RWPE2 (cell line): Measurements from ENCODE around the gene CAPN10.

Experiments used
- ATAC-seq: fragments of 200-7000 bp; cut with Tn5 transposase; 3 replicates; pipeline ENCODE4 v1.9.1; 2021; ENCODE audit warnings: low read depth
- DNase-seq: peaks from one replicate; pipeline ENCODE4 v3.0.0-alpha.2; 2020; ENCODE audit warnings: low spot score
- H3K27ac ChIP-seq: fragments of 450-650 bp; 2 replicates; pipeline ENCODE4 v1.5.1; 2017; ENCODE audit warnings: mild to moderate bottlenecking; ENCODE audit not compliant: poor library complexity, severe bottlenecking
- H3K27me3 ChIP-seq: fragments of 250-450 bp; sonication (Bioruptor Pico); 2 replicates; pipeline ENCODE4 v1.5.1; 2021; ENCODE audit warnings: mild to moderate bottlenecking, moderate library complexity; ENCODE audit not compliant: insufficient read depth, poor library complexity, severe bottlenecking
- H3K36me3 ChIP-seq: fragments of 250-450 bp; sonication (Bioruptor Pico); 2 replicates; pipeline ENCODE4 v1.5.1; 2020; ENCODE audit warnings: low read depth, mild to moderate bottlenecking, moderate library complexity
- H3K4me1 ChIP-seq: fragments of 250-450 bp; sonication (Bioruptor Pico); 2 replicates; pipeline ENCODE4 v1.5.1; 2021; ENCODE audit warnings: mild to moderate bottlenecking, moderate library complexity; ENCODE audit not compliant: insufficient read depth, poor library complexity, severe bottlenecking
- H3K4me3 ChIP-seq: fragments of 250-450 bp; sonication (Bioruptor Pico); 2 replicates; pipeline ENCODE4 v1.5.1; 2021; ENCODE audit warnings: mild to moderate bottlenecking, moderate library complexity; ENCODE audit not compliant: severe bottlenecking
- H3K9me3 ChIP-seq: fragments of 250-450 bp; sonication (Bioruptor Pico); 2 replicates; pipeline ENCODE4 v1.5.1; 2021; ENCODE audit warnings: mild to moderate bottlenecking, moderate library complexity; ENCODE audit not compliant: severe bottlenecking
- TF ChIP-seq, protein P1 (sequence below): fragments of 450-650 bp; IDR thresholded peaks from one replicate; pipeline ENCODE4 v1.5.1; 2017; ENCODE audit warnings: mild to moderate bottlenecking, moderate library complexity; ENCODE audit not compliant: poor library complexity, severe bottlenecking

The CAPN10 gene

GRCh38 chr2:240619506-240620148 lies 33.1 kb downstream of the CAPN10 start:
- Histone ChIP-seq H3K9me3 (no peaks in the 10 kb centered on the region), H3K4me3 (no peak overlapping the region), H3K36me3 (no peaks in the 10 kb centered on the region), H3K4me1 (no peaks in the 10 kb centered on the region), H3K27me3 (no peaks in the 10 kb centered on the region), H3K27ac (no peak overlapping the region)
- DNase-seq = peak; percentile 32
- TF ChIP-seq, protein P1, sequence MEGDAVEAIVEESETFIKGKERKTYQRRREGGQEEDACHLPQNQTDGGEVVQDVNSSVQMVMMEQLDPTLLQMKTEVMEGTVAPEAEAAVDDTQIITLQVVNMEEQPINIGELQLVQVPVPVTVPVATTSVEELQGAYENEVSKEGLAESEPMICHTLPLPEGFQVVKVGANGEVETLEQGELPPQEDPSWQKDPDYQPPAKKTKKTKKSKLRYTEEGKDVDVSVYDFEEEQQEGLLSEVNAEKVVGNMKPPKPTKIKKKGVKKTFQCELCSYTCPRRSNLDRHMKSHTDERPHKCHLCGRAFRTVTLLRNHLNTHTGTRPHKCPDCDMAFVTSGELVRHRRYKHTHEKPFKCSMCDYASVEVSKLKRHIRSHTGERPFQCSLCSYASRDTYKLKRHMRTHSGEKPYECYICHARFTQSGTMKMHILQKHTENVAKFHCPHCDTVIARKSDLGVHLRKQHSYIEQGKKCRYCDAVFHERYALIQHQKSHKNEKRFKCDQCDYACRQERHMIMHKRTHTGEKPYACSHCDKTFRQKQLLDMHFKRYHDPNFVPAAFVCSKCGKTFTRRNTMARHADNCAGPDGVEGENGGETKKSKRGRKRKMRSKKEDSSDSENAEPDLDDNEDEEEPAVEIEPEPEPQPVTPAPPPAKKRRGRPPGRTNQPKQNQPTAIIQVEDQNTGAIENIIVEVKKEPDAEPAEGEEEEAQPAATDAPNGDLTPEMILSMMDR = no peak
- ATAC-seq = no peak; the same call in 2 of the 3 replicates

DNA sequence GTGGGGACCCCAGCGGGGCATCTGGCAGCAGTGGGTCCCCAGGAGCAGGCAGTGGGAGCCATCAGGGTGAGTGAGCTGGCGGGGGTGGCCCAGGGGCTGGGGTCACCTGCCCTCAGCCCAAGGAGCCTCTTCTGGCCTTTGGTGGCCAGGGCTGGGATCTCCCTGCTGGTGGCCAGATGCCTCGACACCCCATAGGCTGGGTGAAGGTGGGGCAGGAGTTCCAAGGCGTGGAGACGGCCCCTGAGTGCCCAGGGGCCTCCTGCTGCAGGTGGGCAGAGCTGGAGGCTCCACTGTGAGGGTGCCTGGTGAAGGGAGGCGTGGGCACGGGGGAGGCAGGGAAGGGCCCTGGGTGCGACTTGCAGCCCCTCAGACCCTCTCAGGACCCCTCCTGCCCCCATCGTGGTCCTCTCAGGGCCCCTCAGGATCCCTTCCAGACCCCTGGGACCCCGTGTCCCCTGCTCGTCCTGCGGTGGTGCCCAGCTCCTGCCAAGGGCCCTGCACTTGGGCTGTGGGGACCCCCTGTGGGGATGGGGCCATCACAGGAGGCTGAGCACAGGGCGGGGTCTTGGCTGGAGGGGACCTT lies 33.7 kb downstream of the CAPN10 start:
- Histone ChIP-seq H3K36me3 (no peaks in the 10 kb centered on the region), H3K4me3 (no peak overlapping the region), H3K4me1 (no peaks in the 10 kb centered on the region), H3K27me3 (no peaks in the 10 kb centered on the region), H3K9me3 (no peaks in the 10 kb centered on the region), H3K27ac (no peak overlapping the region)
- ATAC-seq (no peak), DNase-seq (peak; percentile 49)
- TF ChIP-seq, protein P1 = no peak

GRCh38 chr2:240620859-240621258 lies 34.3 kb downstream of the CAPN10 start:
- no peak for ATAC-seq
- H3K27me3 ChIP-seq = no peaks in the 10 kb centered on the region
- H3K4me1 ChIP-seq = no peaks in the 10 kb centered on the region
- no peak overlapping the region for H3K27ac ChIP-seq
- peak; percentile 18 for DNase-seq
- H3K9me3 ChIP-seq = no peaks in the 10 kb centered on the region
- H3K4me3 ChIP-seq = no peak overlapping the region
- TF ChIP-seq, protein P1 = no peak
- no peaks in the 10 kb centered on the region for H3K36me3 ChIP-seq

DNA sequence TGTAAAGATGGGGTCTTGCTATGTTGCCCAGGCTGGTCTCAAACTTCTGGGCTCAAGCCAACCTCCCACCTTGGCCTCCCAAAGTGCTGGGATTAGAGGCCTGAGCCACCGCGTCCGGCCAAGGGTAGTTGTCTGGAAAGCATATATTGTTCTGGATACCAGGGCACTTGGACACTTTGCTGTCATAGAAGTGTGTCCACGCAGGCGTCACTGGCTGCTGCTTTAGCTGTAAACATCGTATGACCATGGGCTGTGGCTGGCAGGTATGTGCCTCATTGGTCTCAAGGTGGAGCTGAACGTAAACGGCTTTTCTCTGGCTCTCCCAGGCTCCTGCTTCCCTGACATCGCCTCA lies 35.5 kb downstream of the CAPN10 start:
- ATAC-seq (no peak), DNase-seq (no peak)
- Histone ChIP-seq H3K36me3 (no peaks in the 10 kb centered on the region), H3K27me3 (no peaks in the 10 kb centered on the region), H3K27ac (no peak overlapping the region), H3K4me3 (no peak overlapping the region), H3K9me3 (no peaks in the 10 kb centered on the region), H3K4me1 (no peaks in the 10 kb centered on the region)
- TF ChIP-seq, protein P1 = no peak

DNA sequence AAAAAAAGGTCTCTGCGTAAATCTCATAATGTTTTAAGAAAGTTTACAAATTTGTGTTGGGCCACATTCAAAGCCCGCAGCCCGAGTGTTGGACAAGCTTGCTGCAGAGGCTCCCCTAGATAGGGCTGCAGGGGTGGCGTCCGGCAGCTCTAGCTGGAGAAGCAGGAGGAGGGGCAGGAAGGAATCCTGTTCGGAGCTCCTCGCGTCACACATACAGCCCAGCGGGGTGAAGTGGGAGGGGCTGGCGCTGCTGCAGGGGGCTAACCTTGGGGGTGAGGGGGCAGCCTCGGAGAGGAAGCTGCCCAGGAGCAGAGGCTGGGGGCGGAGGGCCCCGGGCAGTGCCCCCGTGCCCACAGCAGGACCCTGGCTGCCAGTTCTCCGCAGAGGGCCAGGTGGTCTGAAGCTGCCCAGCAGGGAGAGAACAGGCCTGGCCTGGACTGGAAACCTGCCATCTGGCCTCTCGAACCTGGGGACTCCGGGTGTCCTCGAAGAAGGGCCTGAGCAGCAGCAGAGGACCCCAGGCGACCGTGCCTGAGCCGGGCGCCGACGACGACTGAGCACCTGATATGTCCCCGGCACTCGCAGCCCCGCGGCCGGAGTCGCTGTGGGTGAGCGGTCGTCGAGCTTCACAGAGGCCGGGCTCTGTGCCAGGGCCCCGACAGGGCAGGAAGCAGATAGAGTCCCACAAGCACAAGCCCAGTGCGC lies 36.1 kb downstream of the CAPN10 start:
- DNase-seq (peak; percentile 57), ATAC-seq (no peak)
- H3K27ac ChIP-seq = no peak overlapping the region
- no peak overlapping the region for H3K4me3 ChIP-seq
- no peaks in the 10 kb centered on the region for H3K27me3 ChIP-seq
- no peaks in the 10 kb centered on the region for H3K4me1 ChIP-seq
- no peaks in the 10 kb centered on the region for H3K36me3 ChIP-seq
- no peaks in the 10 kb centered on the region for H3K9me3 ChIP-seq
- TF ChIP-seq, protein P1 = no peak
